ENCODE data around the gene HHIPL2. TPM values are rescaled to one million over a fixed set of nuclear protein-coding genes. Genes with fewer than 3 reads are reported as not detected.

Gene HHIPL2
- total RNA-seq = 0.13 TPM in 1 of 2 replicates, not detected in the other

DNA sequence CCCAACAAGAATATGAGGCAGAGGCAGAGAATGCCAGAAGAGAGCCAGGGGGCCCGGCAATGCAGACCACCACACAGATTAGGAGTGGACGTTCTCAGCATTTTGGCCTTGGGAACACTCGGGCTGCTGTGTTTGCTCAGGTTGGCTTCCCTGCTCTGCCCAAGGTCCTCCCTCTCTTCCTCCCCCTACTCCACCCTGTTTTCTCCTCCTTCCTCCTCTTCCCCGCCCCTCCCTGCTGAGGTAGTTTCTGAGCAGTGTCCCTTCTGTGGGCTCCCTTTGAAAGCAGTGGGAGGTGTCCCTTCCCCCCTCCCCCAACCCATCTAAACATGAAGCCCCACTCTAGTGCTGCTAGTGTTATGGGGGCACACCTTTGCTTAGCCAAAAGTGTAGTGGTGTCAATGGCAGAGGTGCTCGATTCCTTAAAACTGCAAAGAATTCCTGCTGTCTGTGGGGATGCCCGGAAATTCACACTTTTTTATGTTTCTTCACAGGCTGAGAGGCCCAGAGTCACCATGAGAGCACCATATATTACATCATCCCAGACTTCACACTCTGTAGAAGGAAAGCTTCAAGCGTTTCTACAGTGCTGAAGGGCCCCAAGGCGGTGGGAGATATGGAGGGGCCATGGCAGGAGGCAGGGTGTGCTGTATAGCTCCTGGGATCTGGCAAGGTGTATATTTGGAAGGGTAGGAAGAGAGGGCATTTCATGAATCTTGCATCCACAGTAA, at the start of gene HHIPL2:
Gene HHIPL2, minus strand, starts transcription at position 161 of the 728 bp plus-strand sequence. Its CDS starts 60 bp downstream, at position 101.

GRCh38 chr1:222589462-222590302, 41.8 kb upstream of the HHIPL2 start, which contains the start of gene TAF1A:
TAF1A (minus strand) TSS chr1:222589933.

Other genes starting within 250 kb of the HHIPL2 start
- 1.8 and 4.9 TPM in 2 replicates for gene TAF1A, start 41.8 kb upstream of the HHIPL2 start, total RNA-seq
- 20.2 and 32.1 TPM in 2 replicates for gene MIA3, start 70.0 kb upstream of the HHIPL2 start, total RNA-seq
- 33.7 and 53.4 TPM in 2 replicates for gene AIDA, start 164.4 kb upstream of the HHIPL2 start, total RNA-seq
- gene BROX, start 164.5 kb upstream of the HHIPL2 start, total RNA-seq = 21.4 and 27.5 TPM in 2 replicates
- gene FAM177B, start 189.1 kb upstream of the HHIPL2 start, total RNA-seq = not detected in 2 replicates